Panc1 (cell line): ENCODE results near the gene FGF21. TPM values are rescaled to one million over a fixed set of nuclear protein-coding genes. Genes with fewer than 3 reads are reported as not detected.

ENCODE experiments used
- ATAC-seq: fragments of 200-7000 bp; cut with Tn5 transposase; 2 replicates; pipeline ENCODE4 v1.9.1; 2020; ENCODE audit warnings: mild to moderate bottlenecking, moderate library complexity
- BruUV-seq: library from RNA; stranded (reverse); fragments of 400-500 nt; replicated peaks from 2 replicates; lab custom pipeline; 2021; lab: Mats Ljungman, UMichigan
- CTCF ChIA-PET: fragments of 300-600 bp; sonication (Branson Sonifier 250); formaldehyde crosslinking; loops from one replicate; lab custom pipeline; 2022; ENCODE audit warnings: antibody characterized with exemption; lab: Charles Lee
- POLR2A ChIA-PET: fragments of 300-600 bp; sonication (Branson Sonifier 250); formaldehyde crosslinking; loops from one replicate; lab custom pipeline; 2022; ENCODE audit warnings: antibody characterized with exemption; lab: Charles Lee
- DNase-seq: peaks from one replicate; pipeline ENCODE4 v3.0.0-alpha.2; 2010; ENCODE audit warnings: low read depth, low spot score
- H3K27ac ChIP-seq: 2 replicates; pipeline ENCODE4 v1.5.1; 2011; ENCODE audit warnings: mild to moderate bottlenecking, low read length, inconsistent platforms
- H3K27me3 ChIP-seq: fragments of 200-500 bp; sonication (Bioruptor generic); 2 replicates; pipeline ENCODE4 v1.6.0; 2014; ENCODE audit warnings: low read length, inconsistent platforms; ENCODE audit not compliant: control insufficient read depth, insufficient read depth
- H3K36me3 ChIP-seq: fragments of 200-500 bp; sonication (Bioruptor generic); 2 replicates; pipeline ENCODE4 v1.5.1; 2014; ENCODE audit warnings: inconsistent platforms, mild to moderate bottlenecking, low read length, moderate library complexity; ENCODE audit not compliant: control insufficient read depth, insufficient read depth
- H3K4me1 ChIP-seq: 2 replicates; pipeline ENCODE4 v1.5.1; 2011; ENCODE audit warnings: inconsistent platforms, mild to moderate bottlenecking, low read length, moderate library complexity; ENCODE audit not compliant: control insufficient read depth, insufficient read depth
- H3K4me3 ChIP-seq, 2 experiments: 2 replicates each; pipeline ENCODE4 v1.5.1; 2011 to 2012; ENCODE audit warnings: low read depth in 2 of 2, low read length in 2 of 2, mild to moderate bottlenecking in 2 of 2, inconsistent platforms in 1 of 2, moderate library complexity in 1 of 2
- H3K9me3 ChIP-seq: fragments of 200-500 bp; sonication (Bioruptor generic); 2 replicates; pipeline ENCODE4 v1.5.1; 2014; ENCODE audit warnings: low read depth, mild to moderate bottlenecking, inconsistent platforms, low read length, moderate library complexity; ENCODE audit not compliant: control insufficient read depth, insufficient read depth
- POLR2AphosphoS5 ChIP-seq: IDR thresholded peaks from 2 replicates; pipeline ENCODE4 v1.6.1; 2012; ENCODE audit warnings: mild to moderate bottlenecking, low read depth, low read length, moderate library complexity
- SIN3A ChIP-seq: IDR thresholded peaks from 2 replicates; pipeline ENCODE4 v1.6.1; 2012; ENCODE audit warnings: low read depth, mild to moderate bottlenecking, low read length, moderate library complexity, borderline replicate concordance; ENCODE audit not compliant: insufficient read depth
- TCF7L2 ChIP-seq: IDR thresholded peaks from 2 replicates; pipeline ENCODE4 v1.6.1; 2011; ENCODE audit warnings: mild to moderate bottlenecking, low read depth, low read length, inconsistent platforms
- in situ Hi-C: cut with HindIII; loops from 2 replicates; pipeline ENCODE4 v1.10.0; 2016; ENCODE audit warnings: low sequenced_read_pairs, low pct_unique_long_range_greater_than_20kb
- intact Hi-C: fragments of 100-400 bp; cut with micrococcal nuclease; formaldehyde crosslinking; loops from one replicate; pipeline ENCODE4 v1.10.0; 2022; ENCODE audit not compliant: unreplicated experiment
- total RNA-seq: library from RNA; stranded (reverse); gene quantifications from one replicate; pipeline ENCODE4 v1.2.1, GENCODE V29; 2021; ENCODE audit not compliant: unreplicated experiment
- TF ChIP-seq, protein P1 (sequence below), 2 experiments: IDR thresholded peaks; 2 replicates each; pipeline ENCODE4 v1.6.1; 2011 to 2012; ENCODE audit warnings: low read depth in 2 of 2, control low read depth in 1 of 2, low read length in 1 of 2, mild to moderate bottlenecking in 1 of 2, moderate library complexity in 1 of 2; ENCODE audit not compliant: insufficient read depth in 1 of 2
- TF ChIP-seq, protein P2 (sequence below): fragments of 450-650 bp; IDR thresholded peaks from 2 replicates; pipeline ENCODE4 v1.5.1; 2017; ENCODE audit warnings: mild to moderate bottlenecking

Gene FGF21
- total RNA-seq, 1 experiment from 2014 or later: not detected

DNA sequence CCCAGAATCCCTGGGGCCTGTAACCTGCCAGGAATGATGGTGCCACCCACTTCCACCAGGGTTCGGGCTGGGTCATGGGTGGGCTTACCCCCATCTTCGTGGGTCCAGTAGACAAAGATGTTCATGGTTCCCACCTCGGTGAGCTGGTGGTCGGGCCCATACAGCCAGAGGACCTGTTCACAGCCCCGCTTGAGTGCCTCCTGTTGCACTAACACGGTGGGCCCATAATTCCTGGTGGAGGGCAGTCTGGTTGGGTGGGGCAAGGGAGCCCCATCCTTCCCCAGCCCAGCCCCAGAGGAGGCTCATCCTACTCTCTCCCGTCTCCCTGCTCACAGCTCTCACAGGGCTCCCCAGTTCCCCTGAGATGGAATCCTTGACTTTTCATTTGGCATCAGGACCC, 41.8 kb downstream of the FGF21 start:
- Histone ChIP-seq H3K36me3 (no peaks in the 10 kb centered on the region), H3K9me3 (no peaks in the 10 kb centered on the region), H3K27ac (no peak overlapping the region), H3K27me3 (no peaks in the 10 kb centered on the region), H3K4me1 (no peaks in the 10 kb centered on the region), H3K4me3 (no peak overlapping the region)
- intact Hi-C loops (no loop called here), in situ Hi-C loops (no loop called here)
- TF ChIP-seq, protein P1, sequence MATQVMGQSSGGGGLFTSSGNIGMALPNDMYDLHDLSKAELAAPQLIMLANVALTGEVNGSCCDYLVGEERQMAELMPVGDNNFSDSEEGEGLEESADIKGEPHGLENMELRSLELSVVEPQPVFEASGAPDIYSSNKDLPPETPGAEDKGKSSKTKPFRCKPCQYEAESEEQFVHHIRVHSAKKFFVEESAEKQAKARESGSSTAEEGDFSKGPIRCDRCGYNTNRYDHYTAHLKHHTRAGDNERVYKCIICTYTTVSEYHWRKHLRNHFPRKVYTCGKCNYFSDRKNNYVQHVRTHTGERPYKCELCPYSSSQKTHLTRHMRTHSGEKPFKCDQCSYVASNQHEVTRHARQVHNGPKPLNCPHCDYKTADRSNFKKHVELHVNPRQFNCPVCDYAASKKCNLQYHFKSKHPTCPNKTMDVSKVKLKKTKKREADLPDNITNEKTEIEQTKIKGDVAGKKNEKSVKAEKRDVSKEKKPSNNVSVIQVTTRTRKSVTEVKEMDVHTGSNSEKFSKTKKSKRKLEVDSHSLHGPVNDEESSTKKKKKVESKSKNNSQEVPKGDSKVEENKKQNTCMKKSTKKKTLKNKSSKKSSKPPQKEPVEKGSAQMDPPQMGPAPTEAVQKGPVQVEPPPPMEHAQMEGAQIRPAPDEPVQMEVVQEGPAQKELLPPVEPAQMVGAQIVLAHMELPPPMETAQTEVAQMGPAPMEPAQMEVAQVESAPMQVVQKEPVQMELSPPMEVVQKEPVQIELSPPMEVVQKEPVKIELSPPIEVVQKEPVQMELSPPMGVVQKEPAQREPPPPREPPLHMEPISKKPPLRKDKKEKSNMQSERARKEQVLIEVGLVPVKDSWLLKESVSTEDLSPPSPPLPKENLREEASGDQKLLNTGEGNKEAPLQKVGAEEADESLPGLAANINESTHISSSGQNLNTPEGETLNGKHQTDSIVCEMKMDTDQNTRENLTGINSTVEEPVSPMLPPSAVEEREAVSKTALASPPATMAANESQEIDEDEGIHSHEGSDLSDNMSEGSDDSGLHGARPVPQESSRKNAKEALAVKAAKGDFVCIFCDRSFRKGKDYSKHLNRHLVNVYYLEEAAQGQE (IDR thresholded peaks at IDR 0.05; ENCODE audit: insufficient read depth in 1 of 2, low read depth in 2 of 2, low read length in 1 of 2): no peak
- TF ChIP-seq SIN3A (no peak), TCF7L2 (no peak), POLR2AphosphoS5 (no peak)
- TF ChIP-seq, protein P2, sequence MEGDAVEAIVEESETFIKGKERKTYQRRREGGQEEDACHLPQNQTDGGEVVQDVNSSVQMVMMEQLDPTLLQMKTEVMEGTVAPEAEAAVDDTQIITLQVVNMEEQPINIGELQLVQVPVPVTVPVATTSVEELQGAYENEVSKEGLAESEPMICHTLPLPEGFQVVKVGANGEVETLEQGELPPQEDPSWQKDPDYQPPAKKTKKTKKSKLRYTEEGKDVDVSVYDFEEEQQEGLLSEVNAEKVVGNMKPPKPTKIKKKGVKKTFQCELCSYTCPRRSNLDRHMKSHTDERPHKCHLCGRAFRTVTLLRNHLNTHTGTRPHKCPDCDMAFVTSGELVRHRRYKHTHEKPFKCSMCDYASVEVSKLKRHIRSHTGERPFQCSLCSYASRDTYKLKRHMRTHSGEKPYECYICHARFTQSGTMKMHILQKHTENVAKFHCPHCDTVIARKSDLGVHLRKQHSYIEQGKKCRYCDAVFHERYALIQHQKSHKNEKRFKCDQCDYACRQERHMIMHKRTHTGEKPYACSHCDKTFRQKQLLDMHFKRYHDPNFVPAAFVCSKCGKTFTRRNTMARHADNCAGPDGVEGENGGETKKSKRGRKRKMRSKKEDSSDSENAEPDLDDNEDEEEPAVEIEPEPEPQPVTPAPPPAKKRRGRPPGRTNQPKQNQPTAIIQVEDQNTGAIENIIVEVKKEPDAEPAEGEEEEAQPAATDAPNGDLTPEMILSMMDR: no peak
- ChIA-PET CTCF (no interaction called here), POLR2A (no interaction called here)
- ATAC-seq (no peak), DNase-seq (no peak)
- BruUV-seq: no TSS peak

DNA sequence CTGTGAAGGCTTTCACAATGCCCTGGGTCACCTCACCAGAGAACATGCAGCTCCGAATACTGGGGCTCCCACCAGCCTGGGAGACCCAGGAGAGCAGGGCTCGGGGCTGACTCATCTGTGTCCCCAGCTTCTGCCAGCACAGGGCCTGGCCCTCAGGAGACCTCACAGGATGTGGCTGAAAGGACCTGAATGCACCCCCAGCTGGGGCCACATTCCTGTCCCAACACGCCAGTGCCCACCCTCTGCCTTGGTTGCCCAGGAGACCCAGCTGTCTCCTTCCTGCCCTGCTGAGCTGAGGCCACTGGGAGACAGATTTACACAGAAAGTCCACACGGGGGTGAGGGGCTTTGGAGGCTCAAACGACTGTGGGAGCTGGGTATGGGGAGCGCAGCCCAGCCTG, 43.6 kb downstream of the FGF21 start:
- ChIA-PET POLR2A (no interaction called here), CTCF (no interaction called here)
- DNase-seq: no peak
- H3K27ac ChIP-seq: no peak overlapping the region
- no peaks in the 10 kb centered on the region for H3K4me1 ChIP-seq
- intact Hi-C loops: no loop called here
- no peaks in the 10 kb centered on the region for H3K36me3 ChIP-seq
- in situ Hi-C loops: no loop called here
- H3K27me3 ChIP-seq: no peaks in the 10 kb centered on the region
- no peak overlapping the region for H3K4me3 ChIP-seq
- ATAC-seq: no peak
- H3K9me3 ChIP-seq: no peaks in the 10 kb centered on the region
- TF ChIP-seq TCF7L2 (no peak), SIN3A (no peak), POLR2AphosphoS5 (no peak)
- TF ChIP-seq, protein P2: no peak
- TF ChIP-seq, protein P1 (IDR thresholded peaks at IDR 0.05; ENCODE audit: insufficient read depth in 1 of 2, low read depth in 2 of 2, low read length in 1 of 2): no peak
- BruUV-seq: no TSS peak
